Measurements from ENCODE around the gene SCT.

DNA sequence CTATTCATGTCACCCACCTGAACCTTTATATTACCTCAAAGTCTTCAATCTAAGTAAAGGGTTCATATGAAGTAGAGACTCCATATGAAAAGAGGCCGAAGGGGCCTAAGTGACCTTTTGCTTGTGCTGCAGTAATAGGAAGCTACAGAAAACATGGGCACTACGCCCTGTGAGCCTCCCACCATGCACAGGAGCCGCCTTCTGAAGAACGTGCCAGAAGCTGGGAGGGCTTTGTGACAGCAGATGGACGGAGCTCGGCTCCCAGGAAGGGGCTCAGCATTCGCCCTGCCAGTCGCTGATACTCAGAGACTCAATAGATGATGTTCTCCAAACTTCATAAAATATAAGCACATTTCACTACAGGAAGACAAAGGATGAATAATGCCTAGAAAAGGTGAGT lies 46.9 kb upstream of the SCT start:
- TF ChIP-seq, protein P1, sequence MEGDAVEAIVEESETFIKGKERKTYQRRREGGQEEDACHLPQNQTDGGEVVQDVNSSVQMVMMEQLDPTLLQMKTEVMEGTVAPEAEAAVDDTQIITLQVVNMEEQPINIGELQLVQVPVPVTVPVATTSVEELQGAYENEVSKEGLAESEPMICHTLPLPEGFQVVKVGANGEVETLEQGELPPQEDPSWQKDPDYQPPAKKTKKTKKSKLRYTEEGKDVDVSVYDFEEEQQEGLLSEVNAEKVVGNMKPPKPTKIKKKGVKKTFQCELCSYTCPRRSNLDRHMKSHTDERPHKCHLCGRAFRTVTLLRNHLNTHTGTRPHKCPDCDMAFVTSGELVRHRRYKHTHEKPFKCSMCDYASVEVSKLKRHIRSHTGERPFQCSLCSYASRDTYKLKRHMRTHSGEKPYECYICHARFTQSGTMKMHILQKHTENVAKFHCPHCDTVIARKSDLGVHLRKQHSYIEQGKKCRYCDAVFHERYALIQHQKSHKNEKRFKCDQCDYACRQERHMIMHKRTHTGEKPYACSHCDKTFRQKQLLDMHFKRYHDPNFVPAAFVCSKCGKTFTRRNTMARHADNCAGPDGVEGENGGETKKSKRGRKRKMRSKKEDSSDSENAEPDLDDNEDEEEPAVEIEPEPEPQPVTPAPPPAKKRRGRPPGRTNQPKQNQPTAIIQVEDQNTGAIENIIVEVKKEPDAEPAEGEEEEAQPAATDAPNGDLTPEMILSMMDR (tag by site-specific recombination; IDR thresholded peaks at IDR 0.05): no peak
- TF ChIP-seq ZNF549 (tag by site-specific recombination; IDR thresholded peaks at IDR 0.05) (no peak), ZNF416 (tag by site-specific recombination; IDR thresholded peaks at IDR 0.05) (no peak), ZBTB21 (tag by site-specific recombination; IDR thresholded peaks at IDR 0.05) (no peak), ZNF670 (tag by site-specific recombination; IDR thresholded peaks at IDR 0.05; ENCODE audit: low read depth) (no peak), OVOL3 (tag by site-specific recombination; IDR thresholded peaks at IDR 0.05) (no peak), ZSCAN16 (tag by site-specific recombination; IDR thresholded peaks at IDR 0.05) (no peak), ZNF558 (tag by site-specific recombination; IDR thresholded peaks at IDR 0.05) (no peak), ZNF174 (tag by site-specific recombination; IDR thresholded peaks at IDR 0.05) (no peak), PBX3 (CRISPR knock-in tag; IDR thresholded peaks at IDR 0.05) (no peak)
- TF ChIP-seq, protein P2, sequence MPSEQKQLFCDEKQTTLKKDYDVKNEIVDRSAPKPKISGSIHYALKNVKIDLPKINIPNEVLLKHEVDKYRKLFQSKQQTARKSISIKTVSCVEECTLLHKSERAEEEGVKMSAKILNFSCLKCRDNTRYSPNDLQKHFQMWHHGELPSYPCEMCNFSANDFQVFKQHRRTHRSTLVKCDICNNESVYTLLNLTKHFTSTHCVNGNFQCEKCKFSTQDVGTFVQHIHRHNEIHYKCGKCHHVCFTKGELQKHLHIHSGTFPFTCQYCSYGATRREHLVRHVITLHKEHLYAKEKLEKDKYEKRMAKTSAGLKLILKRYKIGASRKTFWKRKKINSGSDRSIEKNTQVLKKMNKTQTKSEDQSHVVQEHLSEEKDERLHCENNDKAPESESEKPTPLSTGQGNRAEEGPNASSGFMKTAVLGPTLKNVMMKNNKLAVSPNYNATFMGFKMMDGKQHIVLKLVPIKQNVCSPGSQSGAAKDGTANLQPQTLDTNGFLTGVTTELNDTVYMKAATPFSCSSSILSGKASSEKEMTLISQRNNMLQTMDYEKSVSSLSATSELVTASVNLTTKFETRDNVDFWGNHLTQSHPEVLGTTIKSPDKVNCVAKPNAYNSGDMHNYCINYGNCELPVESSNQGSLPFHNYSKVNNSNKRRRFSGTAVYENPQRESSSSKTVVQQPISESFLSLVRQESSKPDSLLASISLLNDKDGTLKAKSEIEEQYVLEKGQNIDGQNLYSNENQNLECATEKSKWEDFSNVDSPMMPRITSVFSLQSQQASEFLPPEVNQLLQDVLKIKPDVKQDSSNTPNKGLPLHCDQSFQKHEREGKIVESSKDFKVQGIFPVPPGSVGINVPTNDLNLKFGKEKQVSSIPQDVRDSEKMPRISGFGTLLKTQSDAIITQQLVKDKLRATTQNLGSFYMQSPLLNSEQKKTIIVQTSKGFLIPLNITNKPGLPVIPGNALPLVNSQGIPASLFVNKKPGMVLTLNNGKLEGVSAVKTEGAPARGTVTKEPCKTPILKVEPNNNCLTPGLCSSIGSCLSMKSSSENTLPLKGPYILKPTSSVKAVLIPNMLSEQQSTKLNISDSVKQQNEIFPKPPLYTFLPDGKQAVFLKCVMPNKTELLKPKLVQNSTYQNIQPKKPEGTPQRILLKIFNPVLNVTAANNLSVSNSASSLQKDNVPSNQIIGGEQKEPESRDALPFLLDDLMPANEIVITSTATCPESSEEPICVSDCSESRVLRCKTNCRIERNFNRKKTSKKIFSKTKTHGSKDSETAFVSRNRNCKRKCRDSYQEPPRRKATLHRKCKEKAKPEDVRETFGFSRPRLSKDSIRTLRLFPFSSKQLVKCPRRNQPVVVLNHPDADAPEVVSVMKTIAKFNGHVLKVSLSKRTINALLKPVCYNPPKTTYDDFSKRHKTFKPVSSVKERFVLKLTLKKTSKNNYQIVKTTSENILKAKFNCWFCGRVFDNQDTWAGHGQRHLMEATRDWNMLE (tag by site-specific recombination; conservative IDR thresholded peaks at IDR 0.05; ENCODE audit: low read depth): no peak
